CD4-positive, alpha-beta T cell treated with Interferon alpha-2 for 1 hour (primary cell): ENCODE data around the gene DGKI.

Experiments used
- DNase-seq, 2 donors: peaks; one replicate each; pipeline ENCODE4 v3.0.0-alpha.2; 2020 to 2022

Gene DGKI

DNA sequence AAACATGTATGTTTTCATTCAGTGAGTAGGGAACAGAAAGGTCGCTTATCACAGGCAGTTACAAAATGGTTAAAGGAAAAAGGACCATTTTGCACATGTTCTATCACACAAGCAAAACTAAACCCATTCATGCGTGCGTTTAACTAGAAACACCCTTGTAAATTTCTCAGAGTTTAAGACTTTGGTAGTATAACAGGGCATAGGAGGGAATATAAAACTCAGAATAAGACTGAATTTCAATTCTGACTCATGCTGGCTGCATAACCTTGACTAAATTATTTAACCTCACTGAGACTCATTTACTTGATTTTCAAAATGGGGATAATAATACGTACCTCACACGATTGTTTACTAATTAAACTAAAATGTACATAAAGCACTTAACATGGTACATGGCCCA lies 259.4 kb downstream of the DGKI start:
- no peak for DNase-seq

DNA sequence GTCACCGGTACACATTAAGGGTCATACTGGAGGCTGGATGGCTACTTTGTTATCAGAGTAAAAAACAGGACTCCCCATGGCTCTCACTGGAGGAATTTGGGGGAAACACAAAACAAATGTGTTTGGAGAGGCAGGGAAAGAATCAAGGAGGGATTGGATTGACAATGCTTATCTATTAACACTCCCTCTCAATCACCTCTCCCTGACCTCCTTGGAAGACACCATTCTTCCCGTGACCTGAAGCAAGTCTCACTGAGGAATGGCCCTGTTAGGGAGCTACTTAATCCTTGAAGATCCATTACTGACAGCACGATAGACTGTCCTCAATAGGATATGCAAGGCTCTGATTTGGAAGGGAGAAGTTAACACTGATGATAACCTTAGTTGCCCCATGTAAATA lies 261.2 kb downstream of the DGKI start:
- no peak for DNase-seq

DNA sequence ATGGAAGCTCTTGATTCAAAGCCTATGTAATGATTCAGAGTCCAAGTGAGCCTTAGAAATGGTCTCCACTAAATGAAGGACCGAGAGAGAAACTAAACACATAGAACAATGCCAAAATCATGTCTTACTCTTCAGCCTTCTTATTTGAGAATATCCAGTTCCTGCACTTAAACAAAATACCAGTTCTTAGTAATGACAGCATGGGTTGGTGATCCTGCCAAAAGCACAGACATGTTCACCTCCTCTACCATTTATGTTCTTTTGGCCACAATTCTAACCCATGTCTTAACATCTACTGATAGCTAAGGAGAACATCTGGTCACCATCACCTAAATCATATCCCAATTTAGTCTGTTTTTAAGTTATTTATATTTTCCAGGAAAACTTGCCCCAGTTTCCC lies 263.6 kb downstream of the DGKI start:
- no peak for DNase-seq

DNA sequence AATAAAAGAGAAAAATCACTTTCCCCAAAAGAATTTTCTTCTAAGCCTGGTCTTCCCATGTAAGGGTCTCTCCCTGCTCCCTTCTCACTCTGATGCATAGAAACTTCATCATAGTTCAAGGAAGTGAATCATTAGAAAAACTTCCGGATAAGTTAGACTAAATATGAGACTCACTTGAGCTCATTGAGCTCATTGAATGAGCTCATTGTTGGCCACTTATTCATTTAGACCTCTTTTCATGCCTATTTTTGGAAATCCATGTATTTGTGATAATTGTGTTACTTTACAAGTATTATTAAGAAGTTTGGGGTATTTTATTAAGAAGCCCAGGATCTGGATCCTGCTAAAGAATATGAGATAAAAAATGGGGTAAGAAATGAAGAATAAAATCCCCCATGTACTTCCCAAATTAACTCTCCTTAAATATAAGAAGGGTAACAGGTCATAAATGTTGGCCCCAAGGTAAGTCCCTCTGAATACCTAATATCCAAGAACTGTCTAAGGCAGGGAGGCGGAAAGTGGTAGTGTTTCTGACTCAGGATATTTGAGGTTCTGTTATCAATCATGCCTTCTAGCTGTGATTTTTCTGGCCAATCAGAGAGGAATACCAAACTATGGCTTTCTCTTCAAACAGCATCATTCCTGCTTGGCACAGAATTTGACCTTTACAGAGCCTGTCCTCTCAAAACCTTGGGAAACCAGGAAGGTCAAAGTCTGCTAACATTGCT lies 266.7 kb downstream of the DGKI start:
- DNase-seq = no peak

DNA sequence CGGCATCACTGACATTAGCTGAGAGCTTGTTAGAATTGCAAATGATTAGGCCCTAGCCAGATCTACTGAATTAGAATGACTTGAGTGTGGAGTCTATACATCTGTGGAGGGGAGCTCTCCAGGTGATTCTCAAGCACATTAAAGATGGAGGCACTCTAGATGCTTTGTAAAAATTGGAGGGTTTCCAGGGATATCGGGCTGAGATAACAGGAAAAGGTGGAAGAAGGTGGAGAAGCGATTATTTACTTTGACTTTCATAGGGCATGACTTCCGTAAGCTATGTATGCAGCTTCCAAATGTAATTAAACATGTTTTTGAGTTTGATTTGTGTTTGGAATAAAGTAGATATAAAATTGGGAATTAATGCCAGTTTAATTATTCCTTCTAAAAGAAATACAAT lies 268.2 kb downstream of the DGKI start:
- no peak for DNase-seq

DNA sequence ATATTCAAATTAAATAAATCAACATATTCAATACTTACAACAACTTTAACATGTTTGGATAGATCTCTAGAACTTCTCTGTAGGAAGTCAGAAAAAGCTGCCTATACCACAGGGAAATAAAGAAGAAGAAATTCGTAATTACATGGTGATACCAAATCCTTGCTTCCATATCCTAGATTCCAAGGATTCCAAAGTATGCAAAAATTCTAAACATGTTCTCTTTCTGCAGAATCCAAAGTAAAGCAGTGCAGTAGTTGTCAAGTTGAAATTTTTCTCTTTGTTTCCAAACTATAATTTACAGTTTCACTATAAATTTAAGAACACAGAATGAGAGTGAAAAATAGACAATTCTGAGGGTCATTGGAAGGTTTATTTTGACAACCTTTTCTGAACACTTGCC lies 269.6 kb downstream of the DGKI start:
- DNase-seq = no peak

DNA sequence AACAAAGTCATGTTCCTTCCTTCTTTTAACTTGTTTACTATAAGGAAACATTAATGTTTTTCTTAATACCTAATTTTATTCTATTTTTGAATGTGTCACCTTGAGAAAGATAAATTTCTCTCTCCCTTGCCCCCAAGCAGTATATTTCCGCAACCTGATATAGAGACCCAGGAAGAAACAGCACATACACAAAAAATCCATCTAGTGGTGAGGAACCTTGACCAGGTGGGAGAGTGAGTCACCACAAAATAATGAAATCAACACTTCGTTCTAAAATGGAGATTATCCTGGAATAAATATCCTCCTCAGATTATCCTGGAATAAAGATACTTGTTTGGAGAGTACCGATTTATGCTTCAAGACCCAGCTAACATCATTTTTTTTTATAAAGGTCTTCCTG lies 270.3 kb downstream of the DGKI start:
- DNase-seq = no peak

DNA sequence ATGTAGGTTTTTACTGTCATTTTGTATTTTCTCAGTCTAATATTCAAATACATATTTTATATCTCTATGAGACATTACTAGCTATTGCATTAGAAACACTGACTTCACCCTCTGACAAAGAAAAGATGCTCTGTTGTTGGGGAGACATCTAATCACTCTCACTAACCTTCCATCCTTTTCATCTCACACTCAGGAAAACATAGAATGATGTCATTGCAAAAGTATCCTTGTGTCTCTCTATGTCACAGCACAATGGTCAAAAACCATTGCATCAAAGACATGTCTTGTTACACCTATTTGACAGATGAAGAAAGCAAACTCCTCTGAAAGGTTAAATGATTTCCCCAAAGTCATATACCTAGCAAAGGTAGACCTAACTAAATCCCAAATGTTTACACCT lies 272.0 kb downstream of the DGKI start:
- DNase-seq = no peak

DNA sequence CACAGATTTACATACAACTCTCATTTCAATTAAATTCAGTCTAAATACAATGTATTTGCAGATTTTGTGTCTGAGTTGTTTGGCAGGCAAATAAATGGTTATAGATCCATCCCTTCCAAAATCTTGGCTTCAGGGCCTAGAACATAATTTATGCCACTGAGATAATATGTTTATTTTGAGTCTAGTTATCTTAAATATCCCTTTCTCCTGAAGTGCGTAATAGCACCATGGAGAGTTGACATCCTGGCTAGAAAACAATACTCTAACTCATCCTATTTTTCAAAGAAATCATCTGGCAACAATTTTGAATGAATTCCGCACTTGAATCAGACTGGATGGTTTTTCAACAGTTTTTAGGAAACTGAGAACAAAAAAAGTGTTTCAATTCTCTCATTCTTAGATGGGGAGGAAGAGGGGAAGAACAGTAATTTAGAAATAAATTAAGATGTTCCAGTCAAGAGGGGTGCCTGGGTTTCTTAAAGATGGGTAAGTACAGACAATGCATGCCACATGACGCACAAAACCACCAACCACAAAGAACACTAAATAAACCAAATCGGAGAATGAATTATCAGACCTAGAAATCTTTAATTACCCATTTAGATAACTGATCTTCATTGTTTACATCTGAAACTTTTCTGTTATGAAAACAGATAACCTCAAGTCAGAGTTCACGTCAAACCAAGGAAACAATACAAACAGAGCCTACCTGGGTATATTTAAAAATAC lies 274.6 kb downstream of the DGKI start:
- DNase-seq = no peak

DNA sequence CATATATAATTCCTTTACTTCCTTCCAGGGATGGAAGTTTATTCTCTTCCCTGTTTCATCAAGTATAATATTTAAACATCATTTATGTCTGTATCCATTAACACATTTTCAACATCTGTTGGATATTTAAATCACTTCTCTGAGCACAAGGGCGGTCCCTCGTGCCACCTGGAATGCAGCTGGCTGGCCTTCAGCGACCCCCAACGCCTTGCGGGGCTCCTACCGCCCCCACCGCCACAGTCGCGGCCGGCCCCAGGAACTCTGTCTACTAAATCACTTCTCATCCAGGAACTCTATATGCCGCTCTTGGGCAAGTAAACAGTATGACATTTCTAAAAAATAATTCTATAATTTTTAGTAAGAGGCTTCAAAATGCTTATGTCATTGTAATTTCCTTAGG lies 282.1 kb downstream of the DGKI start:
- DNase-seq = no peak

DNA sequence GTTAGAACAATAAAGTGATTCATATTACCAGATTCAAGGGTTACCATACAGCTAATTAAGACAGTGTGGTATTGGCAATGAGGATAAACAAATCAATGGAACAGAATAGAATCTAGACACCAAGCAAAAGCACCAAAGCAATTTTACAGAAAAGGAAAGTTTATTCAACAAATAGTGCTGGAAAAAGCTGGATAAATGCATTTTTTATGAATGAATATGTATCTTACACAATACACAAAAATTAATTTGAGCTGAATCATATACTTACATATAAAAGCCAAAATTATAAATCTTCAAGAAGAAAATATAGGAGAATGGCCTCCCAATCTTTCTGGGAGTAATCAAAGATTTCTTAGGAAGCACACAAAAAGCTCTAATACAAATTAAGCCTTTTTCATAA lies 282.8 kb downstream of the DGKI start:
- no peak for DNase-seq

DNA sequence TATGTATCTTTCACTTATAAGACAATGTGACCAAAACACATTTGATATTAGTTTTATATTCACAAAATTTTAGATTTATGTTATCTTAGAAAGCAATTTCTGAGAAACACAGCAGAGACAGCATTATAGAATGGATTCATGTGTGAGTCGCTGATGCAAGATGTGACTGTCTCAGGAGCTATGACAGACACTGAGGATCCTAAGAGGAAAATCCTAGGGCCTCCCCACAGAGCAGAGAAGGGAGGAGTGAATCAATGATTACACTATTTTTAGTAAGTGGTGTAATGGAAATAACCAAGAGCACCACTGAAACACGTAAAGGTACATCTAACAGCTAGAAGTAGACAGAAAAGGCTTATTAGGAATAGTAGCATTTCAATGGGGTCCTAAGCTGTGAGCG lies 299.3 kb downstream of the DGKI start:
- DNase-seq = no peak

DNA sequence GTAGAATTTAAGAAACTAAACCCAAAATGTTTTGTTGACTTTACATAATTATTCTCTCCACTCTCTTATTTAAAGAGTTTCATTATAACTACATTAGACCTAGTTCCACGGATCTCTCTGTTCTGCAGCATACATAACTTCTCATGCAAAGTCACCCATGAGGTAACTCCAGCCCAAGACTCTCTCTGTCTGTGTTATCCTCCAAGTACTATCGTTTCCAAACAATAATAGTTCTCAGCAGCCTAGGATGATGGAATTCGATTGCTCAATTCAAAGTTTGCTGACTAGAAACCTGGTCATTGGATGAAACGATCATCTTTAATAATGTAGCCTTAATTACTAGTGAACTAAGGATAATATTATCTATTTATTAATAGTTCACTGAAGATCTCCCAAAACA lies 300.1 kb downstream of the DGKI start:
- DNase-seq = no peak

DNA sequence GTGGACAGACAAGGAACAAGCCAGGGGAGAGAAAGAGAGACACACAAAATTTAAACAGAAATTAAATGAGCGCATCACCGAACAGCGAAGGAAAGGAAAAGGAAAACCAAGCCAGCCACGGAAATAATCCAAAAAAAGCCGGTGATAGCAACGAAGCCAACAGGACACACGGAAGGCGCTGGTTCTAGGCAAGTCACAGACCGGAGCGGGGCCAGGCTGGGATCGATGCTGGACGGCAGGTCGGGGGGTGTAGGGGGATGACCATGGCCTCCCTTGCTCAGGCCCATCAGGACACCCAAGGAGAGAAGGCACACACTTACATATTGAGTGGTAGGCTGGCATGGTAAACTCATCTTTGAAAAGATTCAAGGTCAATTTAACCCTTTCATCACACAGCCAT lies 300.8 kb downstream of the DGKI start:
- DNase-seq = no peak

DNA sequence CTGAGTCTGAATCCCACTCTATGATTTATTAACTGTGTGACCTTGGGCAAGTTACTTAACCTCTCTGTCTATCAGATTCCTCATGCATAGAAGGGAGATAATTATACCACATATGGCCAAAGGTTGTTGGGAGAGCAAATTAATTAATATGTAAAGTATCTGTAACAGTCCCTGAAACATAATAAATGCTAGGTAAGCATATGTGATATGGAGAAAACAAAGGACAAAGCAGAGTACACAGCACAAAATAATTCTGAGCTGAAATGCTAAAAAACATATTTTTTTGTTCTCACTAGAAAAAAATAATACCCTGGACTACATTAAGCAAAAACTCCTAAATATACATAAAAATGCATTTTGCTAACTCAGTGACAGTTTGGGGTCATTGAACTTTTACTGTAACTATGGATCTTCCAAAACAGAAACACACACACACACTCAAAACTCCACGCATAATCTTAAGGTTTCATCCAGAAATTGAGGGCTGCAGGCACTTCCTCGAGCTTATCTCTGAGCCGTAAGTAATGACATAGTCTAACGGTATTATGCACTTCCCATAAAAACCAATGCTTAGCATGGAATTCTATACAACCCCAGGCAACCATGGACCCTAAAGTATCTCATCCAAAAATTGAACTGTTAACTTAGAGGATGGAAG lies 301.6 kb downstream of the DGKI start:
- no peak for DNase-seq

DNA sequence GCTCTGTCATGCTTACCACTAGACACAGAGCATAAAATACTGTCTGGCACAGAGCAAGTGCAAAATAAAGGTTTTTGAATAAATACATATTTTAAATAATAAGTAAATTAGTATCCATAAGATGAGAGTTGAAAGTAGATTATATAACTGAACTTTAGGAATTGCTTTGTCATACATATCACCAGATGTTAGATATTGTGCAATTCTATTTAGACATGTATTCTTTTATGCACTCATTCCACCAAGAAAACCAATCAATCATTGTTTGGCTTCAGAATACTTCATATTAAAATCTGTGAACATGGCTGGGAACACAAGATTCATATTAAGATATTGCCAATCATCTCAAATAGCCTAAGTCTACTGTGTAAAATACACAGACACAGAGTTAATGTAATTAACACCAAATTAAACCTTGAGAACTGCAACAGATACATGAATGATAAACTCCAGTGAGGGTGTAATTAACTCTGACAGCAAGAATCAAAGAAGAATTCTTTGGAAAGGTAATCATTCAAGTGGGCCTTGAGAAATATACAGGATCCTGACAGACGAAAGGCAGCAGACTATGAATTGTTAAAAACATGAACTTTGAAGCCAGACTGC lies 302.2 kb downstream of the DGKI start:
- DNase-seq = no peak

DNA sequence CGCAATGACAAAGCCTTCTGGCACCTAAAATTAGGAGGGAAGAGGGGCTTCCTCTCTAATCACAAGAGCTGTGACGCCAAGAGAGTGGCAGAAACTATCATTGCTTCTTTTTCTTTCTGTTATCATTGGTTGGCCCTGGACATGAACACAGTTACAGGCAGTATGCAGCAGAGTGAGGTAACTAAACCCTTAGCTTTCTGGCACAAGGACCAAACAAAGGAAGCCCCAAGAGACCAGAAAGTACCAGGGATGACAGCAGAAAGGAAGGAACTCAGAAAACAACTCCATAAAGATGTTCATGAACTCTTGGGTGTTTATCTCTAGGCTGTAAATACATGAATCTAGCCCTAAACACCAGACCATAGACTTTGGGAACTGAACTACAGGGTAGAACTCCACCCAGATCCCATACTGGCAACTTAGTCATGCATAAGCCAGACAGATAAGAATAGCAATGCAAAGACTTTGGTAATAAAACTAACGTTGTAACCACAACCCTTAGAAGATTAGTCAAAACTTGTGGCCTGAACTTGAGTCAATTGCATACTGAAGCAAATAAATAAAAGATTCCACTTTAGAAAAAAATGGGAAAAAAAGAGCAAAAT lies 307.6 kb downstream of the DGKI start:
- no peak for DNase-seq

DNA sequence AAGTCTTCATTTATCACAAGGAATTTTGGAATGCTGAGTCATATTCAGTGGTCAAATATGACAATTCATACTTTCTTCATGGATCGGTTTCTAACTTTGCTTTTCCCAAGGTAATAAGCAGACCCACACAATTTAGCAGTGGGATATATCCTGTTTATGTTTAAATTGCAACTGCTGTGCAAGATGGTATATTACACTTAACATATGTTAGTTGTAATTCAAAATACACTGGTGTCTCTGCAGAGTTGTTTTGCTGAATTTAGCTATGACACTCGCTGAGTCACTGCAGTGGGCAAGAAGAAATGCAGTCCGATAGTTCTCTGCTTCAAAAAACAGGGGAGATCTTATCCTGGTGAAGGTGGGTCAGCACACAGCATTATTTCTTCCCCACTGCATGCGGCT lies 308.4 kb downstream of the DGKI start:
- DNase-seq = no peak

DNA sequence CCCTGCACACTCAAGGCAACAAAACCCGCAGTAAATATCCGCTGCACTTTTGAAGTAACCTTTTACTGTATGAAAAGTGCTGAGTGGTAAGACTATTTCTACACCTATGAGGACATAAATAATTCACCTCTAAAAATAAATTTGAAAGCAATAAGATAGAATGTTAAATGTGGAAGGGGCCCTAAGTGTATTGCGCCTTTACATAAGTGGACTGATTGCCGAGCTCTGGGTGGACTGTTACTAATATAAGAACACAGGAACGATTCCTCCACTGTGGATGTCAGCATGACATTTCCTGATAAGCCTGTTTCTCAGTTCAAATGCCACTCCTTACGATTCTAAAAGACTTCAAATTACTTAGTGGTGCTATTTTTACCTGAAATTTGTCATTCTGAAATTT lies 311.2 kb downstream of the DGKI start:
- DNase-seq = no peak

DNA sequence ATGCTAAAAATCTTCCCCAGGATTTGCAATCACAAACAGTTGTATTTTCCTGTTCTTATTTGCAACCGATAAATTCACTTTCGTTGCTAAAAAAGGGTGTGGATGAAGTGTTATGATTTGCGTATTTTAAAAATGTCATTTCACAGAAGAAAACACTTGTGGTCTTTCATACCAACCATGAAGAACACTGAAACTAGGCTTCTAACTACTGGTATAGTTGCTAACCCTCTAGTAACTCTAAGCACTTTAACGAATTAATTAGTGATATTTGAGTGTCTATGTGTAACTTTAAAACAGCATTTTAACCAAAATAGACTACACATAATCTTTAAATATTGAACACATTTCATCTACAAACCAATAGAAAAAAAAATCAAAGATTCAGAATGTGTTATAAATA lies 315.1 kb downstream of the DGKI start:
- no peak for DNase-seq

DNA sequence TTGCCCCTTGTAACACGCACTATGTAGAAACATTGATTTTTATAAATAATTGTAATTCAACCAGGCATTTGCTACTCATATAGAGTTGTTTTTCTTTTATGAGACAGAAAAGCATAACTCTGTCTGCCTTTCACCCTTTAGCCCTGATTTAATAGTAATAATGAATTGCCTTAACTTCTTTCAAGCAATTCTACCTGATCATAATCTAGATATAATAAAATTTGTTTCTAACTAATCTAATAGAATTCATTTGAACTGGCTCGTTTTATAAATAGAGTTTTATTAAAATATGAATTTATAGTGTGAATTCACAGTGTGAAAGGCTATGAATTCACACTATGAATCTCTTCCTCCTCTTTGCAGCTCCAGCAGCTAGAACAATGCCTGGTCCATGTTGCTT lies 319.1 kb downstream of the DGKI start:
- DNase-seq = no peak

DNA sequence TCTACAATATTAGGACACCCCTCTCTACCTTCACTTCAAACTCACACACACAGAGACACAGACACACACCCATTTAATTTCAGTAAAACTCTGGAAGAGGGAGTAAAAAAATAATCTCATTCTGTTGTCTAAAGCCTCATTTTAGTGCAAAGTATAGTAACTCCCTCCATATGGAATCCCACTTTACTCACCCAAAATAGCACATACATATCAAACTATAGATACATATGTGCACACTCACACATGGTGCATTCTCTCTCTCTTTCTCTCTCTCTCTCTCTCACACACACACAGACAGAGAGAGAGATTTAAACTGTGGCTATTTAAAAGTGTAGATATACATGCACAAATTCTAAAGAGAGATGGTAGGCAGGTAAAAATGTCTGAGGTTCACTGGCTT lies 323.6 kb downstream of the DGKI start:
- DNase-seq = no peak

DNA sequence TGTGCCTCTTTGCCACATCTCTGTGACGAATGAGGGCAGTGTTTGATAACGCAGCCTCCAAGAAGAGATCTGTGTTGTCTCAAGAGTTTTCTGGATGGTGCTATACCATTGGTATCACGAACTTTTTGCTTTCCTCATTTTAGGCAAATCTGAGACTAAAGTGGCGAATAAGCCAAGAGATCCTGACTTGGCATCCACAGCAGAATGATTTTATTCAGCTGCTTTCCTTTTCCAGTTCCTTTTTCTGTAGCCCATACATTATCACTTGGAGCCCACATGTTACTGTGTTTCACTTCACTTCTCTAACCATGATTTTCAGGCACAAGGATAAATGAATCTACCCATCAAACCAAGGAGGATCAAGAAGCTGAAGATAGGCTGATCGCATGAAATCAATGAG lies 325.3 kb downstream of the DGKI start:
- DNase-seq = no peak

DNA sequence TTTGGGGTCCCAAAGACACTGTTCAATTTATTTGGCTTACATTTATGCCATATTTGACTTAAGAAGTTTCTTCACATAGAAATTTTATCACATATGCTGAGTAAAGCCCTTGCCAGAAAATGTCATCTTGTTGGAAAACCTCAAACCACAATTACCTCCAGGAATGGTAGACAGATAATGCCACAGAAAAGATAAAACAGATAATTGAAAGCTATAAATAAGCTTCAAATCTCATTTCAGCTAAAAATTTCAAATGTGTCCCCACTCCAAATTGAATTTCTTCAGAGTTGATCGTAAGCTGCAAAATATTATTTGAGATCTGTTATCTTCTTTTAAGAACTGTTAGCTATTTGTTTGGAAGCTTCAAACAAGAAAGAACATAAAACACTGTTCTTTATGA lies 326.8 kb downstream of the DGKI start:
- no peak for DNase-seq
